NCI-H345 treated with DMSO at 0.1 percent for 48 hours (cell line): Measurements from ENCODE around the gene RCAN2.
"Not testable (repeated sequence)": the region's sequence is repeated elsewhere in the genome, so short reads cannot be mapped to it uniquely, and the experiment has no call there.

Source experiments
- DNase-seq: peaks from one replicate; lab custom pipeline; 2025; ENCODE audit not compliant: unreplicated experiment; lab: John Stamatoyannopoulos, UW

The RCAN2 gene

DNA sequence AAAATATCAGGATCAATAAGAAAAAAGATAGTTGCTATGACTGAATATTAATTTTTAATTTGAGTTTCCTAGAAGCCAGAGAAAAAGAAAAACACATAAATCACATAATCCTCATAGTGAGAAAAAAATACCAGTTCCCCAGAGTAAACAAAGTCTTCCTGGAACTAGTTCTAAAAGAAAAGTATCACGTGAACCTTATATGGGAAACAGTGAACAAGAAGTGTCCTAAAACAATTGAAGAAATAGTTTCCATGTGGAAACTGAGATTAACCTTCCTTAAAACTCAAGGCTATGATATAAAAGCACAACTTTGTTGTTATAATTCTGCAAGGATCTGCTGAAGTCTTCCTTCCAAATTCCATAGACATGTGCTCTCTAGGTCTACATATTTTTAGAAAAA is 50.6 kb downstream of the RCAN2 start:
- no peak for DNase-seq

DNA sequence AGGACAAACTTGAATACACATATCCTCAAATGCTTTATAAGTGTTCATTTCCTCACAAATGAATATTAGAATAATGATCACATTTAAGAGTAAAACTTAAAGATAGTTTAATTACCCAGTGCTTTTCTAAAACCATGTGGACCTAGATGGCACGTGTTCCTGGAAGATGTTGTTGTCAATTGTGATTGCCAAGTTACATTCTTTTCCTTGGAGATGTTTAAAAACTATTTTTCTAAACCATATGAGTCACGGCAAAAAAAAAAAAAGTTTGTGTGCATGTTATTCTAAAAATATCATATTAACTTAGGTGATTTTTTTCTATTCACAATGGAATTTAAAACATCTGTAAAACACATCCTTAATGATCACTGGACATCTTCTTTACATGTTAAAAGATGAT is 51.1 kb downstream of the RCAN2 start:
- no peak for DNase-seq

DNA sequence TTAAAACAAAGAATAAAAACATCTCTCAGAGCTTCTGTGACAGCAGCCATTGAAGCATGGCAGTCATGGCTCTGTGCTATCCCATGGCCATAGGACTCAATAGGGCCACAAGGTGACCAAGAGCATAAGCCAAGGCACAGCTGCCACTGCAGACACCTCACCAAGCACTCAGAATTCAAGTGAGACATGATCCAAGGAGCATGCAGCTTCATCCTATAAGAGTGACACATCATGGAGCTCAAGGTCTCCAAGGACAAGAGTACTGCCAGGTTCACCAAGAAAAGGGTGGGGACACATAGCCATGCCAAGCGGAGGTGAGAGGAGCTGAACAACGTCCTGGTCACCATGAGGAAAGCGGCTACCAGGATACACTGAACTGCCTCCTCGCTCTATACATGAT is 53.0 kb downstream of the RCAN2 start:
- DNase-seq = no peak

DNA sequence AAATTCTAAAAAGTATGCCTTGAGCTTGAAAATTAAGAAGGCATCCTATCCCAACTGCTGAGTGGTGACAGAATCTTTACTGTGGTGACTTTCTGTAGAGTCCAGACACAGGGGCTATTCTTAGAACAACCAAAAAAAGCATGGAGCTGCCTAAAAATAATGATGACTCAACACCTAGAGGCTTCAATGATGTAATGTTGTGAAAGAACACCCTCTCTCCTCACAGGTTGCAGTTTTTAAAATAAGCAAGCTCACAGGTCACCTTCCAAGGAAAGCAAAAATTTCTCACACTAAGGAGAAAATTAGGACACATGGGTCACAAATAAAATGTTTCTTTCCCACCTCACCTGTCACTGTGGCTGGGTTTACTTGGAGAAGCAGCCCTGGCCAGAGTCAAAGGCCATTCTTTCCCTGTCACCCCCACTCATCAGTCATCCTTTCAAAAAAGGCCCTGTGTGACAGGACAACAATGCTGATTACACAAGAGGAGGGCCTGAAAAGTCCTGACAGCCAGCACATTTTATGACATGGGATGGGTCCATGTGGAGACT is 53.5 kb downstream of the RCAN2 start:
- no peak for DNase-seq

DNA sequence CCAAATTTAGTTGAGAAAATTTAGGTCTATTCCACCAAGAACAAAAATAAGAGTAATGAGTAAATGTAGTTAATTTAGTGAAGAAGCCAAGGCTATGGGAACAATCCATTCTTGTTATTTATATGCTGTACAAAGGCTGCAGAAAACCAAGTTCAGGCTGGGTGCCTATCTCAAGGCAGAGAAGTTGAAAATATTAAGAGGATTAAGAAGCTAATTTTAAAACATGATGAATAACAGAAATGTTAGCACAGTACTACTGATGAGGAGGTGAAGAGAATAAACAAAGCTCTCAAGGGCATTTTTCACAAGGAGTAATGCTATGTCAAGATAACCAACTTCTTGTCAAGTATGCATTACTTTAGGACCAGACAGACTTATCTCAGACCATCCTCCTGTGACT is 68.6 kb downstream of the RCAN2 start:
- no peak for DNase-seq

DNA sequence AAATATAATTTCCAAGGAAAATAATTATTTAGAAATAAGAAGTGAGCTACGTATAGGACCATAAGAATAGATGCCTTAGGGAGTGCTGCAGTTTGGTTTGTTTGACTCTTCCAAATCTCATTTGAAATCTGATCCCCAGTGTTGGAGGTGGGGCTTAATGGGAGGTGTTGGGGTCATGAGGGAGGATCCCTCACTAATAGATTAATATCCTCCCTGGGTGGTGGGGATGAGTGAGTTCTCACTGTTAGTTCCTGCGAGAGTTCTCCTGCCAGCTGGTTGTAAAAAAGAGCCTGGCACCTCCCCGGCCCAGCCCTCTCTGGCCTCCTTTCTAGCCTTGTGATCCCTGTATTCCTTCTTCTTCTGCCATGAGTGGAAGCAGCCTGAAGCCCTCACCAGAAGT is 69.3 kb downstream of the RCAN2 start:
- DNase-seq = no peak

DNA sequence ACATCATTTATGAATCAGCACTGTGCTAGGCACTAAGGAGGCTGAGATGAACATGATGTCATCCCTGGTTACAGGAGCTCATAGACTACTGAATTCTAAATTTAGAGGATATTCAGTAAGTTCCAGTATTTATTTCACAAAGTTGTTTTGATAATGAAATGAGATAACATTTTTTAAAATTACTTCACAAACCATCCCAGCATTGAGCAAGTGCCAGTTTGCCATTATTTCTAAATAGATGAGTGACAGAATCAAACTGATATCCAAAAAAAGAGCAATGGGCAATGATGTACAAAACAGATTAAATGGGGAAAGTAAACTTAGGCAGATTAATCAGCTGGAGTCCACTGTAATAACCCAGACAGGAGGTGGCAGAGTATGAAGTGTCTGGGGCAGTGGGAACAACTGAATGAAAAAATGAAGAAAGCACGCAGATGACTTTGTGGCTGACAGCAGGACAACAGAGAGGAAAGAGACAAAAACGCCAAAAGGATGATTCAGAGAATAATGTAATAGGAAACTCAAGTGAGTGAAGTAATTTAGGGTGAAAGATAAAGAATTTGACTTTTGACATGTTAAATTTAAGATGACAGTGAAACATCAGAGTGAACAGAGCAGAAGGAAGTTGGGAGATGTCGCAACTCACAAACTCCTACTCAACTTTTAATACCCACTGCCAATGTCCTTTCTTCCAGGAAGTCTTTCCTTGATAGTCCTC is 70.2 kb downstream of the RCAN2 start:
- no peak for DNase-seq

DNA sequence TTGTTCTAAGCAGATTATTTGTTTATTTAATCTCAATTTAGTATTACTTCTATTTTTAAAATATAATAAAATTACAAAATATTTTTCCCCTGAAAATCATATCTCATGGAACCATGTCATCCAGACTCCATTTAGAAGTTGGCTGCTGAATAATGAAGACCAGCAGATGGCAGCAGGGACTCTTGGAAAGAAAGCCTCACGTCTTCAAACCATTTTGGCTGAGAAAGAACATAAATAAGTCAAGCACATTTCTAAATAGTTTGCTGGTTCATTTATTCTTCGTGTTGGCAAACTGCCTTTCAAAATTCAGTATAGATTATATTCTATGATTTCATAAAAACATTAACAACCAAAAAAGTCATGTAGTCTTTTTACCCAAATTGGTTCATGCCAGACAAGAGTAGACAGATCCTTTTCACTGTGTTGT is 71.7 kb downstream of the RCAN2 start:
- DNase-seq = peak; percentile 14

DNA sequence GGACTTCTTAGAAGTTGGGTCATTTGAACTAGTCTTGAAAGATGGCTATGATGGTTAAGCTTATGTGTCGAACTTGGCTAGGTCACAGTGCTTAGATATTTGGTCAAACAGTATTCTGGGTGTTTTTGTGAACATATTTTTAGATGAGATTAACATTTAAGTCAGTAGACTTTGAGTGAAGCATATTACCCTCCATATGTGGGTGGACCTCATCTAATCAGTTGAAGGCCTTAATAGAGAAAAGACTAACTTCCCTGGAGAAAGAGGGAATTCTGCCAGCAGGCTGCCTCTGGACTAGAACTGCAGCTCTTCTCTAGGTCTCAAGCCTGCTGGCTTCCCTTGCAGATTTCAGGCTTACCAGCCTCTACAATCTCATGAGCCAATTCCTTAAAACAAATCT is 76.9 kb downstream of the RCAN2 start:
- no peak for DNase-seq

DNA sequence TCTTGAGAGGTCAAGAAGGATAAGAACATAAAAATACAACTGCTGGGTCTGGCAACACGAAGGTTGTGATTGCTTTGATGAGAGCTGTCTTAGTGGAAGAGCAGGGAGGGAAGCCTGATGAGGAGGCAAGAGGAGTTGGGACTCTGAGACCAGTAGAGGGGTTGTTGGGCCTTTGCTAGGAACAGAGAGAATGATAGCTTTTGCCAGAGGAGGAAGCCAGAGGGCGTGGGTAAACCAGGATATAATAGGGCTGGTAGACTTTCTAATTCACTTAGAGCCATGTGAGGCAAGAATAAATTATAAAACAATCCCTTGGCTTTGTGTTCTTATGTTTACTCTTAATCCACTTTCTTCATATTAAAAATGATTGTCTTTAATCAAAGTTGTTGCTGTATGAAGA is 78.6 kb downstream of the RCAN2 start:
- DNase-seq = no peak

DNA sequence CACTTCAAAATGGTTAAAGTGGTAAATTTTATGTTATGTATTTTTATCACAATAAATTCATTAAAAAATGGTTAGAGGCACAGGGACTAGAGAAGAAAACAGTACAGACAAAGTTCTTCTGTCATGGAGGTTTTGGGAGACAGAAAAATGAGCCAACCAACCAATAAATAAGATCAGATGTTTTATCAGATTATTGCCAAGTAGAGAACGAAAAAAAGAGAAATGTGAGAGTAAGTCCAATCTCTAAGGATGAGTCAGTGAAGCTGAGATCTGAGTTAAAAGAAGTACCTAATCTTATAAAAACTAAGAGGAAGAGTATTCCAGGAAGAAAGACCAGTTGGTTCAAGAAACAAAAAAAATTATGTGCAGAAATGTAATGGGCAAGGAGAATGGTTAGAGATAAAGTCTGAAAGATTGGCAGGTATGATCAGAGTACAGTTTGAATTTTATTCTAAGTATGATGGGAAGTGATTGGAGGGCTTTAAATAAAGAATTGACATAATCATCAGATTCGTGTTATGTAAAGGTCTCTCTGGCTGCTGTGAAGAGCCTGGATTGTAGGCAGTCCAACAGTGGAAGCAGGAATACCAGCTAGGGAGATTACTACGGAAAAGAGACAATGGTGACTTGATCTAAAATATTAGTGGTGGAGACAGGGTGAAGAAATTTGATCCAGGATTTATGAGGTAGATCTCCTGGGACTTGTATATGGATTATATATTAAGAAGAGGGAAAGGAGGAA is 79.6 kb downstream of the RCAN2 start:
- no peak for DNase-seq

DNA sequence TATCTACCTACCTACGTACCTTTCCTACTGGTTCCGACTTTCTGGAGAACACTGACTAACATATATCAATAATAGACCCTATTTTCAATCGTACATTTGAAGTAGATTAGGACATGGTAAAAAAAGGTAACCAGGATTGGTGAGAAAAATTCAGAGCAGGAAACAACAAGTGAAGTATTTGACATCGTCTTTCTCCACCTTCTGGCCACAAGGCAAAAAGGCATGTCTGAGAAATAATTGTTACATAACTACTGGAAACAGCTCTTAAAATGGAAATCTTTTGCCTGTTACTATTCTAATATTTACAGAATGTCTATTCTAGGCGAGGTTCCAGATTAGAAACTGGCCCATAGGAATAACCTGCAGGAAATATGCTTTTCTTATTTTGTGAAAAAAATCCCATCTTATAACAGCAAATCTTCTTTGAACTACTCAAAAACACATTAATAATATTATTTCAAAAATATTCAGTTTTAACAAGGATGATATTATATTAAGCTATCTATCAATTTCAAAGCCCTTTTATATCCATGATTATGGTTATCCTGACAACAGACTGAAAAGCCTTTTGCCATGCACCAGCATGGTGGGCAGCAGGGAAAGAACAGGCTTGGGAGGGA is 80.8 kb downstream of the RCAN2 start:
- DNase-seq = peak; percentile 52

DNA sequence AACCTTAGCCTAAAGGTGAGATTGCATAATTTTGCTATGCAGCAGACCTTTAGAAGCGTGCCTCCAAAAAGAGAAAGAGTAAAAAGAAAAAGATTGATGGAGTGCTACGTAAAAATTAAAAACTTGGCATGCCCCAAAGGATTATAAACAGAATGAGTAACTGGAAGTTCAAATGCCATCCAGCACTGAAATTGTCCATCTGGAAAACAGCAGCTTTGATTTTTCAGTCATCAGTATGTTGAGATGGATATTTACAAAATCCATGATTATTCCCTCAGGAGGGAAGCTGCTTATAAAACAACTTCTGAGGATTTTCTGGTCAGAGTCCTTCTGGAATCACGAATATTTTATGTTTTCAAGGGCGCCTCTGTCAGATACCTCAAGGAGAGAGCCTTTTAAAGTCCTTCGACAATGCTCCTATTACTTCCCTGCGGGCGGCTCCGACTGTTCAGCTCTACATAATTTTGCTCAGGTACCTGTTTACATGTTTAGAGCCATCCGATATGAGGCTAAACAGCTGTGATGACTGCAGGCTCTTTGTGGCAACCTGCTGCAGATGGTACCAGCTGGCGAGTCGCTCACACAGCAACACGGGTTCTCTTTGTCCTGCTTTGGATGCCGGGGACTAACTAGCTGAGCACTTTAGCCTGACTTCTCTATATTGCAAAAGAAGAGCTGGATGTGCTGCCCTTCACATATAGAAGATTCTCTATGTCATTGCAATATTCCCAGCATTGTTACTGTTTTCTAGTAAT is 83.3 kb downstream of the RCAN2 start:
- no peak for DNase-seq

DNA sequence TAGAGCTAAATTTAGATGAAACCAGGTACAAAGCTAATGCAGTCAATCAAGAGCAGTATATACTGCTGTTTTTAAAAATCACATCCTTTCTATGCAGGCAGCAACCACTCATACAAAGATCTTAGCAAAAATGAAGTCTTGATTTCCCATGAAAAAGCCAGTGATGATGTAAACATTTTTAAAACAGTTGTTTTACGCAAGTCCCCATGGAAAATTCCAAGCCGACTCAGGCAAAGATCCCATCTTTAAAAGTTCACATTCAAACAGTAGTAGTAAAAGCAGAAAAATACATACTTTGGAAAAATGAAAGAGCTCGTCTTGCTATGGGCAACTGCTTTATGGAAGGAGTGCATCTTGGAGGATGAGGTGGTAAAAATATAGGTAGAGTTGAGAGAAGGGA is 84.0 kb downstream of the RCAN2 start:
- DNase-seq = no peak

DNA sequence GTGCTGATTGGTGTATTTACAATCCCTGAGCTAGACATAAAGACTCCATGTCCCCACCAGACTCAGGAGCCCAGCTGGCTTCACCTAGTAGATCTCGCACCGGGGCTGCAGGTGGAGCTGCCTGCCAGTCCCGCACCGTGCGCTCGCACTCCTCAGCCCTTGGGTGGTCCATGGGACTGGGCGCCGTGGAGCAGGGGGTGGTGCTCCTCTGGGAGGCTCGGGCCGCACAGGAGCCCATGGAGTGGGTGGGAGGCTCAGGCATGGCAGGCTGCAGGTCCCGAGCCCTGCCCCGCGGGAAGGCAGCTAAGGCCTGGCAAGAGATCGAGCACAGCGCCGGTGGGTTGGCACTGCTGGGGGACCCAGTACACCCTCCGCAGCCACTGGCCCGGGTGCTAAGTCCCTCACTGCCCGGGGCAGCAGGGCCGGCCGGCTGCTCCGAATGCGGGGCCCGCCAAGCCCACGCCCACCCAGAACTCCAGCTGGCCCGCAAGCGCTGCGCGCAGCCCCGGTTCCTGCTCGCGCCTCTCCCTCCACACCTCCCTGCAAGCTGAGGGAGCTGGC is 85.5 kb downstream of the RCAN2 start:
- not testable (repeated sequence) for DNase-seq

DNA sequence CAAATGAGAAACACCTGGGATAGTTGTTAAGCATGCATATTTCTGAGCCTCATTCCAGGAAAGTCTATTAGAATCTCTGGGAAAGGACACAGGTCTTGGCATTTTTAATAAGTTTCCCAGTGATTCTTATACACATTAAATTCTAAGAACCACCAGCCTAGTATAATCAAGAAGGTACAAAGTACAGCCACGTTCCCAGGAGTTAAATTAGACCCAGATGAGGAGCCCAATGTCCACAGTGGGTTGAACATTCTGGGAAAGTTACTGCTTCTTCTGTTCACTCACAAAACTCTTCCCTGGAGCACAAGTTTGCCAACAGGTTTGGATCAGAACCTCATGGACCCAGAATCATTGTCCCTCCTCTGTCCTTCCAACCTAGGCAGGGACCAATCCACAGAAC is 90.4 kb downstream of the RCAN2 start:
- no peak for DNase-seq

DNA sequence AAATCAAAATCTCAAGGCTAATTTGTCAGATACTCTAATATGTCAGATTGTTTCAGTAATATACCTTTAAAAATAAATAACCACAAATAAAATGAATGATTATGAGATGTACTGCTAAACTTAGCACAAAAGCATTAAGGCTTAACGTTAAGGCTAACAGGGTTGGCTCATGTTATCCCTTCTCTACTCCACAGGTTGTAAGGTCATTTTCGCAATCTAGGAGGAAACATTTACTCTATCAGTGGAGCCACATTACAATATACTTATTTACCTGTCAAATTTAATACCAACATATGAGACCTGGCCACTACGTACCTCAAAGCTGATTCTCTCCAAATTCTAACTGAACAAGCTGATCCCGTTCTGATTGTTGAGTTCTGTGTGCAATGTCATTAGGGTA is 95.7 kb downstream of the RCAN2 start:
- DNase-seq = no peak

DNA sequence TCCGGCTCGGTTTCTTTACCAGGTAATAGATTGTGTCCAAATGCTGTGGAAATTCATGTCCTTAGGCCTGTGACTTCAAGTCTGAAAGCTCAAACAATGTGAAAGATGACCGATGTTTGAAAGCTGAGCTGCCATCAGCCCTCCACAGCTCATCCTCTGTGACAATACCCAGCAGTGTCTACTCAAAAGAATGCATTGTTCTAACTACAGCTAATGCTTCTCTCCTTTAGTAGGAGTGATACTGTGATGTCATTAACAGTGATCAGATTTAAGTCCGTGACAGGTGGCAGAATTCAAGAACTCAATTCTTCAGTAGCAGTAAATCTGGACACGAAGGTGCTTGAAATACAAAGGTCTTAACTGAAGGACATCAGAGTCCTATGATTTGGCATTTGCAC is 97.3 kb downstream of the RCAN2 start:
- DNase-seq = no peak

DNA sequence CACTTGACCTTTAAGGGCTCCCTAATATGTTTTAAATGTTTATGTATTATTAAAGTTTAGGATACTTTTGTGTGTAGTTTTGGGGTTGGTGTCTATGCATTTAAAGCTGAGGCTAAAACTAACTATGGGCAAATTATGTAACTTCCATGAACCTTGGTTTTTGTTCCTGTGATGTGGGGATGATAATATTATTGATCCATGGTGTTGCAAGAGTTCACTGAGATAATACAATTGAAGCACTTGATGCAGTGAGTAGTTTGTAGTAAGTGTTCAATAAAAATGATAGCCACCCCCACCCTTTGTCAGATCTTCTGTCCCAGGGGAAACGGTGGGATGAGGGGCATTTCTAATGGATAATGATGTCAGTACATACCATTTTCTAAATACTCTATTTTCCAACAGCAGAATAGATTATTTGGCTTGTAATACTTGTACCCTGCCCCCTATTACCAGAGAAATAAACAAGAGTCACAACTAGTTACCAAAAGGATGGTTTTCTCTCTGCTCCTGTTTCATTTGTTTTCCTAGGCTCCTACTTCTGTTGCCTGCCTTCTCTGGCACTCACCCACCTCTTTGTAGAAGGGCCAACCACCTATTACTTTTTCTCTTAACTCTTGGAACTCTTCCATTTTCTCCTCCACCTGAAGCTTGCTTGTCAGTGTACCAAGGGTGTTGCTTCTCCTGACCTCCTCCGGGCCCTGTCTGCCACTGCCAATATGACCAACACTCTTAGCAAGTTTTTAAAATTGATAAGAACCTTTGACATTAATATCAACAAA is 97.9 kb downstream of the RCAN2 start:
- no peak for DNase-seq

DNA sequence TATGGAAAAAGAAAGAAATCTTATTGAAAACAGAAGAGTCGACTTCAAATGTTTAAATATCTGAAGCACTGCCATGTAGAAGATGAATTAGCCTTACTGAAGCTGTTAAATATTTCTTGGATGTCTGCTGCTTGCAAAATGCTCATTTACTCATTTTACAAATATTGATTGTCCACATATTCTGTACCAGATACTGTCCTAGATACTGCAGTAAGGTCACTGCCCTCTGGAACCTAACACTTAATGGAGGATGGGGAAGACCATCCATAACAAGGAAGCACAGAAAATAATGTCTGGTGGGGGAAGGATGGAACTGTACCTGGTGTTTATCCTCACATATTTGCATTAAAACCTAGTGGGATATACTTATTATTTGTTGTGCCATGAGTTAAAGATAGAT is 99.0 kb downstream of the RCAN2 start:
- no peak for DNase-seq
